ENCODE data around the gene CHN1. TPM values are rescaled to one million over a fixed set of nuclear protein-coding genes. Genes with fewer than 3 reads are reported as not detected.

The CHN1 gene
- polyA plus RNA-seq, 1 of the 3 experiments (the other 2 are of a cell fraction), result 31.6 TPM

DNA sequence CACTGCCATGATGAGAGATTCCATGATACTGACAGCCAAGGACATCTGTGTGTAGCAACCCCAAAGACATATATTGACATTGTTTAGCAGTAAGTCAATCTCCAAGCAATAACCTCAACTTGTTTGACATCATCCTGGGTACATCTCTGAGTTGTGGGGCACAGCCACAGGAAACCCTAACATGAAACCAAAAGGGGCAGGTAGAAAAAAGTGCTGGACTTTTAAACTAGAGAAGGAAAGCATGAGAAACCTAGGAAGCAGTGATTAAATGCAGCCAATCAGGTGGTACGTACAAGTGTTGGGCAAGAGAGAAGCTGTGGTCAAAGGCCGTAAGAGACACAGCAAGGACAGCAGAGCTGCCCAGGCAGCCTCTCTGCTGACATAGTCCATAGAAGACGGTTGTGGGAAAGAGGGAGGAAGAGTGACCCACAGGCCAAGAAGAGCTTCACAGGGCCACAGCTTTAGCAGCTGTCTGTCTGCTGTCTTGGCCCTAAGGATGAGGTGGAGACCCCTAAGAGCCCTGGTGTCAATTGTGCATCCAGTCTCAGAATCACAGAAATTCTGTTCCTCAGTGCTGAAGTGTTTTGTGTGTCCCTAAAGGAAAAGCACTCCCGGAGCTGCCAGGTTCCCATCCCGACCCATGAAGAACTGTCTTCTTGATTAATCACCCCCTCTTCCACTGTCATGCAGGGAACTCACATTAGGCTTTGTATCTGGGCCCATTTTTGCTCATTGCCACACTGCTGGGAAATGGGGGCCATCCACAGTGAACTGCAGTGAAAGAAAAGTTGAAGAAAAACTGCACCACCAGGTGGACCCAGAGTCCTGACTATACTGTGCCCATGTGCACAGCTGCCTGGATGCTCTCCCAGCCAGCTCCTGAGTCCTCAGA is 25.4 kb upstream of the CHN1 start (continued):
- TF ChIP-seq, protein P1, sequence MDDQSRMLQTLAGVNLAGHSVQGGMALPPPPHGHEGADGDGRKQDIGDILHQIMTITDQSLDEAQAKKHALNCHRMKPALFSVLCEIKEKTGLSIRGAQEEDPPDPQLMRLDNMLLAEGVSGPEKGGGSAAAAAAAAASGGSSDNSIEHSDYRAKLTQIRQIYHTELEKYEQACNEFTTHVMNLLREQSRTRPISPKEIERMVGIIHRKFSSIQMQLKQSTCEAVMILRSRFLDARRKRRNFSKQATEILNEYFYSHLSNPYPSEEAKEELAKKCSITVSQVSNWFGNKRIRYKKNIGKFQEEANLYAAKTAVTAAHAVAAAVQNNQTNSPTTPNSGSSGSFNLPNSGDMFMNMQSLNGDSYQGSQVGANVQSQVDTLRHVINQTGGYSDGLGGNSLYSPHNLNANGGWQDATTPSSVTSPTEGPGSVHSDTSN (IDR thresholded peaks at IDR 0.05), result no peak

DNA sequence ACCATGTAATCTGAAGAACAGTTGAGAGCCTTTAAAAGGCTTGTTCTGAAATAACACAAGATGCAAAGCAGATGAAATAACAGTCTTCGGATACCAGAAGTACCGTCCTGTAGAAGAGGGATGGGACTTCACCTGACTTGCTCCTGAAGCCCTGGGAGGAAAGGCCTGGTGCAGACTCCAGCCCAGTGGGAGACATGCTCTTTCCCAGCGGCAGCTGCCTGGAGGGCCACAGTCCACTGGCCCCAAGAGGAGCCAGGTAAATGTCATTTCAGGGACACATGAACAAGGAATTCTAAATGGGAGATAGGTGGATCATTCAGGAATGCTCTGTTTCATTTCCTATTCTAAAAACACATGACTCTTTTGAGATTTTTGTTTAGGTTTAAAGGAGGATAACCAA is 22.6 kb upstream of the CHN1 start:
- Histone ChIP-seq H3K27ac (ENCODE audit: low read depth in 2 of 2, low read length in 1 of 2) (no peak overlapping the region), H3K27me3 (ENCODE audit: insufficient read depth) (no peaks in the 10 kb centered on the region), H4K20me1 (ENCODE audit: insufficient read depth) (no peaks in the 10 kb centered on the region), H2AFZ (ENCODE audit: low read depth) (no peak overlapping the region), H3K79me2 (ENCODE audit: insufficient read depth) (no peaks in the 10 kb centered on the region), H3F3A (replicated peaks; ENCODE audit: insufficient read depth) (no peaks in the 10 kb centered on the region), H3K9ac (no peak overlapping the region), H3K36me3 (replicated peaks in 1 of 2; ENCODE audit: control insufficient read depth in 1 of 2, insufficient read depth in 2 of 2, low read length in 1 of 2) (no peaks in the 10 kb centered on the region), H3K4me1 (ENCODE audit: control insufficient read depth in 1 of 2, insufficient read depth in 2 of 2, low read depth in 1 of 2, low read length in 1 of 2) (no peaks in the 10 kb centered on the region), H3K9me2 (no peaks in the 10 kb centered on the region), H3K4me2 (no peak overlapping the region), H3K4me3 (ENCODE audit: low read depth in 2 of 2, low read length in 1 of 2) (no peak overlapping the region), H3K9me3 (no peaks in the 10 kb centered on the region)
- 100% methylated on average over 2 of the region's 3 CpGs for WGBS (ENCODE audit: low lambda C conversion rate)
- CTCF ChIA-PET, result interaction anchor here (1.5 kb wide), 1 partner anchor 1084 kb away, joined by 4 read pairs; no protein-coding TSS in a partner anchor
- POLR2A ChIA-PET, result no interaction called here
- no peak for DNase-seq
- no peak for TF ChIP-seq RAD21 (IDR thresholded peaks at IDR 0.05; ENCODE audit: low read length)
- TF ChIP-seq POLR2AphosphoS5 (IDR thresholded peaks at IDR 0.05; ENCODE audit: low read depth, low read length), result no peak
- TF ChIP-seq MXI1 (IDR thresholded peaks at IDR 0.05; ENCODE audit: low read depth, low read length), result no peak
- TF ChIP-seq CHD2 (IDR thresholded peaks at IDR 0.05; ENCODE audit: low read length, partially characterized antibody), result no peak
- no peak for TF ChIP-seq NRF1 (IDR thresholded peaks at IDR 0.05; ENCODE audit: low read depth, low read length)
- TF ChIP-seq TAF1 (IDR thresholded peaks at IDR 0.05; ENCODE audit: borderline replicate concordance, low read depth, low read length), result no peak
- TF ChIP-seq SIN3A (IDR thresholded peaks at IDR 0.05; ENCODE audit: borderline replicate concordance, low read depth, low read length), result no peak
- TF ChIP-seq, protein P2, sequence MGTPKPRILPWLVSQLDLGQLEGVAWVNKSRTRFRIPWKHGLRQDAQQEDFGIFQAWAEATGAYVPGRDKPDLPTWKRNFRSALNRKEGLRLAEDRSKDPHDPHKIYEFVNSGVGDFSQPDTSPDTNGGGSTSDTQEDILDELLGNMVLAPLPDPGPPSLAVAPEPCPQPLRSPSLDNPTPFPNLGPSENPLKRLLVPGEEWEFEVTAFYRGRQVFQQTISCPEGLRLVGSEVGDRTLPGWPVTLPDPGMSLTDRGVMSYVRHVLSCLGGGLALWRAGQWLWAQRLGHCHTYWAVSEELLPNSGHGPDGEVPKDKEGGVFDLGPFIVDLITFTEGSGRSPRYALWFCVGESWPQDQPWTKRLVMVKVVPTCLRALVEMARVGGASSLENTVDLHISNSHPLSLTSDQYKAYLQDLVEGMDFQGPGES (IDR thresholded peaks at IDR 0.05; ENCODE audit: low read depth, low read length), result no peak
- no peak for TF ChIP-seq ELF1 (IDR thresholded peaks at IDR 0.05)
- no peak for TF ChIP-seq FOXJ3 (CRISPR knock-in tag; IDR thresholded peaks at IDR 0.05)
- TF ChIP-seq, protein P1 (IDR thresholded peaks at IDR 0.05), result no peak
- no peak for TF ChIP-seq FOSL2 (IDR thresholded peaks at IDR 0.05; ENCODE audit: borderline replicate concordance, low read depth)
- TF ChIP-seq YY1 (IDR thresholded peaks at IDR 0.05; ENCODE audit: low read depth), result no peak
